B cell (primary cell): ENCODE data around the gene PHRF1.

Source experiments
- EZH2 ChIP-seq: IDR thresholded peaks from 2 replicates; pipeline ENCODE4 v1.6.1; 2012; ENCODE audit warnings: borderline replicate concordance, low read depth, mild to moderate bottlenecking, moderate library complexity, low read length; ENCODE audit not compliant: insufficient read depth, poor library complexity, severe bottlenecking
- TF ChIP-seq, protein P1 (sequence below): fragments of 200-600 bp; IDR thresholded peaks from one replicate; pipeline ENCODE4 v1.8.0; 2022; ENCODE audit warnings: antibody characterized with exemption, mild to moderate bottlenecking

DNA sequence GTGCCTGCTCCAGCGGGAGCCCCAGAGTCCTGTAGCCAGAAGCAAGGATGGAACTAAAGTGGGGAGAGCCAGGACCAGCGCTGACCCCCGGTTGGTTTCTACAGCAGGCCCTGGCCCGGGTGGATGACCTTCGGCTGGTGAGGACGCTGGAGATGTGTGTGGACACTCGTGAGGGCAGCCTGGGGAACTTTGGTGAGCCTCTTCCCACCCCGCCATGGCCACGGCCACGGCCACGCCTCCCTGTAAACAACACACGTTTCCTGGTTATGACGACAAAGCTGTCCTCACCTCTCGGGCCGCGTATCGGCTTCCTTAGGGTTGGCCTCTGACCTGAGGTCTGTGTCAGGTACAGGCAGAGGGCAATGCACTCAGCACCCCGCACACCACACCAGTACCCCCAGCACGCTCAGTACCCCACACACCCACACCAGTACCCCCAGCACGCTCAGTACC is 34.8 kb upstream of the PHRF1 start:
- TF ChIP-seq, protein P1, sequence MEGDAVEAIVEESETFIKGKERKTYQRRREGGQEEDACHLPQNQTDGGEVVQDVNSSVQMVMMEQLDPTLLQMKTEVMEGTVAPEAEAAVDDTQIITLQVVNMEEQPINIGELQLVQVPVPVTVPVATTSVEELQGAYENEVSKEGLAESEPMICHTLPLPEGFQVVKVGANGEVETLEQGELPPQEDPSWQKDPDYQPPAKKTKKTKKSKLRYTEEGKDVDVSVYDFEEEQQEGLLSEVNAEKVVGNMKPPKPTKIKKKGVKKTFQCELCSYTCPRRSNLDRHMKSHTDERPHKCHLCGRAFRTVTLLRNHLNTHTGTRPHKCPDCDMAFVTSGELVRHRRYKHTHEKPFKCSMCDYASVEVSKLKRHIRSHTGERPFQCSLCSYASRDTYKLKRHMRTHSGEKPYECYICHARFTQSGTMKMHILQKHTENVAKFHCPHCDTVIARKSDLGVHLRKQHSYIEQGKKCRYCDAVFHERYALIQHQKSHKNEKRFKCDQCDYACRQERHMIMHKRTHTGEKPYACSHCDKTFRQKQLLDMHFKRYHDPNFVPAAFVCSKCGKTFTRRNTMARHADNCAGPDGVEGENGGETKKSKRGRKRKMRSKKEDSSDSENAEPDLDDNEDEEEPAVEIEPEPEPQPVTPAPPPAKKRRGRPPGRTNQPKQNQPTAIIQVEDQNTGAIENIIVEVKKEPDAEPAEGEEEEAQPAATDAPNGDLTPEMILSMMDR: no peak
- TF ChIP-seq EZH2: no peak
